Peyer's patch (tissue), 4 donors: ENCODE results near the gene TNNT2.

Experiments
- CTCF ChIP-seq, 6 experiments: fragments of 450-650 bp in 4 of 6; fragments of 200-600 bp in 2 of 6; sonication (generic) in 1 of 6; IDR thresholded peaks; one replicate each; pipeline ENCODE4 v1.5.1; 2017 to 2019; ENCODE audit warnings: antibody characterized with exemption in 6 of 6, mild to moderate bottlenecking in 3 of 6, moderate library complexity in 1 of 6
- POLR2A ChIP-seq, 2 donors: fragments of 450-650 bp; IDR thresholded peaks; one replicate each; pipeline ENCODE4 v1.5.1; 2017; ENCODE audit warnings: antibody characterized with exemption in 2 of 2, mild to moderate bottlenecking in 2 of 2, moderate library complexity in 2 of 2

DNA sequence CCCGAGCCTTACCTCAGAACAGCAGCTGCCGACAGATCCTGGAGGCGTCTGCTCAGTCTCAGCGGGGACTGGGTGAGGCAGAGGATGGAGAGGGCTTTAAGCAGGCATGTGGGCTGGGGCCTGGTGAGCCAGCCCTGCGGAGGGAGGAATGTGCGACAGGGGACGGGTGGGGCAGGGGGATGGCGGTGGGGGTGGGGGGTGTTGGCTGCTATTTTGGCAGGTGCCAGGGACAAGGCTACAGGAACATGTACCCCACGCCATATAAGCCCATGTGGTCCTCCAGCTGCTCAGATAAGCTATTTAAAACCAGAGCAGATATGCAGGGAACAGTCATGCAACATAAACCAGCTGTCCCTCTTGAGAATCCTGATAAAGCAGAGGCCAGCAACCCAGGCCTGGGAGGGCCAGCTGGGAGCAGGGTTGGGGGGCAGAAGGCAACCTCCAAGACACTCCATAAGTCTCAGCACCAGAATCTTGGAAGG lies at the start of gene TNNT2:
- no peak for TF ChIP-seq CTCF (IDR thresholded peaks at IDR 0.05)
- no peak for TF ChIP-seq POLR2A (IDR thresholded peaks at IDR 0.05)
